GM21576 (cell line): Measurements from ENCODE around the gene ARHGAP20.
"Not testable (repeated sequence)": the region's sequence is repeated elsewhere in the genome, so short reads cannot be mapped to it uniquely, and the experiment has no call there.

Source experiments
- ATAC-seq: cut with Tn5 transposase; IDR thresholded peaks from one replicate; pipeline ENCODE4 v1.9.1; 2021; ENCODE audit warnings: mild to moderate bottlenecking, moderate library complexity; ENCODE audit not compliant: unreplicated experiment

ARHGAP20 gene

DNA sequence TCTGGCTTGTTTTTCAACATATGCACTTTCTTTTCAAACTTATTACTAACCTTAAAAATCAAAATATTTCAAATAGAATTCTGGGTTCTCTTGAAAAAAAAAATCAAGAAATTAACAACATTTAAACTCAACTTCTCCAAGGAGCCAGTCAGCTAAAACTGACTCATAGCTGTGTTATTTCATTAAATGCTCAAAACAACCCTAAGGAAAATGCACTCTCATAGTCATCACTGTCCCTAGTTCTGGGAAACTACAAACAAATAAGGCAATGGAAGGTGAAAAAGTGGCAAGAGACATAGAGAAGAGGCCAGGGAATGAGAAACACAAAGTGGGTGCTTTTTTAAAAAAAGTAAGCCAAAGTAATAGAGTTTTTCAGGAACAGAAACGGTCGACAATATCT is 4.1 kb upstream of the ARHGAP20 start:
- ATAC-seq = no peak

DNA sequence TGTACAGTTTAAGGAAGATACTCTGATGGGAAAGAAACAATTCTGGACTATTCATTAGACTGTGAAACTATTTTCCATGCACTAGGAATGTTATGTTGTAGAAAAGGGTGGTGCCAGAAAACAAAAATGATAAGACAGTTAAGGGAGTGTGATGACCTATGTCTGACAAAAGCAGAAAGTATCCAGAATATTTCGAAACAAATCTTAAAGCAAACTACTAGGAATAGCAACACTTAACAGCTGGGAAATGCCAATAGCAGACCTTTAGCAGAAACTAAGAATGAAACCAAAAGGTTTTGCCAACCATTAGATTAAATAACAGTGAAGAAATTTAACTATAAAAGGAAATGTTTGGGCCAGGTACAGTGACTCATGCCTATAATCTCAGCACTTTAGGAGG is 3.3 kb upstream of the ARHGAP20 start:
- ATAC-seq = no peak

DNA sequence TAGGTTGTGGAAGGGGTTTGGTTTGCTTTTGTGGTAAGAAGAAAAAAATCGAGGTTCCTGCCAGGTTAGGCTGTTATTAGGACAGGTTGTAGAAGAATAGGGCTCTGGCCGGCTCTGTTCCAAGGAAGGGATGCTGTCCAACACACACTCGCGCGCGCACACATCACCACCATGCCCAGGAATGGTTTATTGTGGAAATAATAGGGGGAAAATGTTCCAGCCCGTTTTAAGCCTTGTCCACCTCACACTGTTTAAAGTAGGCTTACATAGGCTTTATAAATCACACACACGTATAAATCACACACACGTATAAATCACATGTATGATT is 1.2 kb upstream of the ARHGAP20 start:
- ATAC-seq = no peak

DNA sequence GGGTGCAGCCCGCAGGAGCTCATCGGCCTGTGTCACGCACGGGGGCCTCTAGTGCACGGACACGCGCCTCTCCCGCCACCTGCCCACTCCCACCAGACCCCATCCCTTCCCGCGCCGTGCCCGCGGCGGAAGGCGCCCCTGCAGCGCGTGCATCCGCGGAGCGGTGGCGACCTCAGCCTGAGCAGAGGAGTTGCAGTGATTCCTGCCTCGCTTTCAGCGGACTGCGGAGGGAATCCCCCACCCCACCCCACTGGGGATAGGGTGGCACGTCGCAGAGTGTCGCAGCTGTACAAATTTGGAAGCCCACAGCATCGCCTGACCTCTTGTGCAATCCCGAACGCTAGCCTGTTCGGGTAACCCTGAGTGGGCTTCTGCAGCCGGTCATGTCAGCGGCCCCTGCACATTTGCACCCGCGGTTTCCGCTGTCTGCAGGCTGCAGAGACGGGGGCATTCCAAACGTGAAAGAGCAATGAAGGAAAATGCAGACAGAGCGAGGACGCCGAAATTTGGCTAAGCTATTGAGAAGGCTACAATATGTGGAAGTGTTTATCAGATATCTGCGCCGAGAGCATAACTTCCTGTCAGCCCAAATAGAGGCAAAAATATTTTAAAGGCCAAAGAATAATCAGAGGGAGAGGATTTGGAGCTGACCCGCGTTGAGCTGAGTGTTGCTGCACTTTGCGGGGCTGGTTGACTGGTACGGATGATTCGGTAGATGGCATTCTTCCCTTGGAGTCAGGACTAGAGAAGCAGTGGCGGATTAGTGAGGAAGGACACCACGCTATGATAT is 617 bp upstream of the ARHGAP20 start:
- ATAC-seq = peak; percentile 25

DNA sequence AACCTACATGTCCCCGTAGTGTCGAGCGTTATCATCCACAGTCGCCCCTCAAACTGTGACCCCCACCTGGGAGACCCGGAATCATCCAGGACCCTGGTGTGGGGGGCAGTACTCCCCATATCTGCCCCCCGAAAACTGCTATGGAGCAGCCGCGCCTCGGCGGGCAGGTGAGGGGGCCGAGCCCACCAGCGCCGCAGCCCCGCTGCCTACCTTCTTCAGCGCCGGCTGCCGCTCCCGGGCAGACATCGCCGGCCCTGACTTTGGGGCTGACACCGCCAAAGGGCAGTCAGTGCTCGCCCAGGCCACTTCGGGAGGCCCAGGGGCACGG is 825 bp downstream of the ARHGAP20 start:
- ATAC-seq = no peak

DNA sequence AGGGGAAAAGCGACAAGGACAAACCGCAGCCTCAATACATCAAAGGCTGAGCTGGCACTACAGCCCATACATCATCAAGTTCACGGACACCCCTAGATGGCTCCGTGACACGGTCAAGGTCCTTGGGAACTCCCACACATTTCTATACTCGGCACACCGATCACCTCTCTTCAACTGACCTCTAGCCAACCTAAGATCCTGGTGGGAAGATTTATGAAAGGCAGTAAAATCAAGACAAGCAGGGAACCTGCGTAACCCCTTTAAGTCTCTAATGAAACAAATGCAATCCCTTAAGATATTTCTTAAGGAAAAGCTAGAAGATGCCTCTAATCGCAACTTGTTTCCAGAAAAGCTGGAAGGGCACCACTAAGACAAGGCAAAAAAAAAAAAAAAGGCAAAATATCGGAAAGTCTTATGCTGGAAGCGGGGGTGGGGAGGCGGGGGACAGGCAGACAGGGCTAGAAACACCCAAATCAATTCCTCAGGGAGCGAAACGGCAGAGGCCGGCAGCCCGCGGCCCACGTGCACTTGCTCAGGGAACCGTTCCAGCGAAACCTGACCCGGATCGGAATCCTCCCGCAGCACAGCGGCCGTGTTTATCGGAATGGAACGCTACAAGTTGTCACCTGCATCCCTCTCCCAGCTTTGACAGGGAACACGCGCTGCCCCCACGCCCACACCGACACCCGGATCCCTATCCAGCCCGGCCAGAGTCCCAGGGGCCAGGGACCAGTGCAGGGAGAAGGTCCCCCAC is 1.4 kb downstream of the ARHGAP20 start:
- ATAC-seq = no peak

DNA sequence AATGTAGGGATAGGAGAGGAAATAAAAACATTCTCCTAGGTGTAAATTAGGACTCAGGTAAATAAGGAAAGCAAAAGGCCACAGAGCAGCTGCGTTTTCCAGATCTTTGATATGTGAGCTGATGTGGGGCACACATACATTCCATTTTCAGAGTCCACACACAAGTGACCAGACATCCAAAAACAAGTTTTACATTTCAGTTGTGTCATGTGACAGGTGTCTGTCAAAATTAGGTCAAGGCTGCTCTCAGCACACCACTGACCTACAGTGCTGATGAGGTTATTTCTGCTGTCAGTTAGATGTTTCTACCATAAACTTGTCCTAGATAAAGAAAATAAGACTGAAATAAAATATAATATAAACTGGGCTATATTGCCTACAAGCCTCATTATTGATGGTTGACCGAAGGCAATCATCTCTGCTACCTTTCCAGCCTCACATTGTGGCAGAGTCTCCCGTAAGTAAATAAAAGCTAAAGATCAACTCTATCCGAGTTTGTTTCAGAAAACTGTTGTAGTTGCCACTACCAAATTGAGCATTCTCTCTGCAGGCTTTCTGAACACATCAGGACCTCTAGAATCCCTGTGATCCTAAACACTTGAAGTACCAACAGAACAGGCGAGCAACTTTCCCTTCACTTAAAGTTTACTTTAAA is 7.9 kb downstream of the ARHGAP20 start:
- no peak for ATAC-seq

DNA sequence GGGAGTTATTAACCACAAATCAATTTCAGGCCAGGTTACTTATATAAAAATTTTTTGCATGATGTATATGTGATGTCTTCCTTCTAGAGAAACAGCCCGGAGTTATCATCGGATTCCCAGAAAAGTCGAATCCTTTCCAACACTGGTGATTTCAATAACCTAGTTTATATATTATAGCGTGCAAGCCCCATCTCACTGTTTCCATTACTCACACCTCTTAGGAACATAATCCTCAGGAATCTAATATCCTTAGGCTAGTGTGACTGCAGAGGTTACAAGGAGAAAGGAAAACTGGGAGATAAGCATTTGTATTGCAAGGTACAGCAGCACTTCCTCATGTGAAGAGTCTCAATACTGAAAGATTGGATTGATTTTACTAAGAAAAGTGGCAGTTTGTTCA is 20.3 kb downstream of the ARHGAP20 start:
- no peak for ATAC-seq

DNA sequence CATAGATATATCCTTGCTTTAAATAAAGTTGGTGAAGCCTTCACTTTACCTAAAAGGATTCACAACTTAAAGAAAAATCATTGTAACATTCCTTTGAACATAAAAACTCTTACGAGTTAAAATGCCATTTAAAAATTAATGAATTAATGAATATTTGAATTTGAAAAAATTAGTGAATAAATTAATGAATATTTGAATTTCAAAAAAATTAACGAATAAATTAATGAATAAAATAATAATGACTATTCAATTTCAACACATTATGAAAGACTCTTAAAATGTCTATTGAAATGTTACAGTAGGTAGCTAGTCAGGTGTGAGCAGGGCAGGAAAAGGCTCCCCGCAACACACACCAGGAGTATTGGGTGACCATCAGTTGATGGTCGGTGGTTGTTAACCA is 22.9 kb downstream of the ARHGAP20 start:
- no peak for ATAC-seq

DNA sequence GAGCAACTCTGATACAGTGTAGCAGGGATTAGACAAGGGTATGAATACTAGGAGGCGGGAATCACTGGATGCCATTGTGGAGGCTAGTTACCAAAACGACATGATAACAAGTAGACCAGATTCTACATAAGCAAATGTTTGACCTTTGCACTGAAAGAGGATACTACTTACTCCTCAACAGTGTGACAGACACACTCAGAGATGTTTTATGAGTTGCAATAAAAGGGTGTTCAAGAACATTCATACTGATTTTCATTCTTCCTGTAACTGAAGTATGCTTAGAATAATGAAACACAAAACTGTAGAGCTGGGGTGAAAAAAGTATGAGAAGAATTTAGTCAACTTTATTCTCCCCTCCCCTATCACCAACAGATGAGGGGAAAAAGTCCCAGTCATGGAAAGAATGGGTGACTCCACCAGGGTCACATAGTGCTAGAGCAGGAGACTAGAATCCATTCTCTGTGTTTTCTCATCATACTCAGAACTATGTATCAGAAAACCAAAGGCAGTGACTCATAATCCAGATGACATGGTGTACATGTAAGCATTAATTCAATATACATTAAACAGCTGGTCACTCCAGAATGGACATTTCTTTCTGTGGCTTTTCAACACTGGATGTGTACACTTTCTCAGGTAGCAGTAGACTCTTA is 32.8 kb downstream of the ARHGAP20 start:
- ATAC-seq = no peak

DNA sequence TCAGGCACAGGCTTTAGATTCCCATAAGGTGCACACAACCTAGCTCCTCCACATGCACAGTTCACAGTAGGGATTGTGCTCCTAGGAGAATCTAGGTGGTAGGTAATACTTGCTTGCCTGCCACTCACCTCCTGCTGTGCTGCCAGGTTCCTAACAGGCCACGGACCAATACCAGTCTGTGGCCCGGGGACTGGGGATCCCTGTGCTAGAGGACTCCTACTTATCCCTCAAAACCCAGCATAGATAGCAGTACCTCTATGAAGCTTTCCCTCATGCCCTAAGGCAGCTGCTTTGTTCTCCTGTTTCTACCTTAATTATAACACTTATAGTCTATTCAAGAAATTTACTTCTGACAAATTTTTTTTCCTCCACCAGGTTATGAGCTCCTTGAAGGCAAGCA is 36.7 kb downstream of the ARHGAP20 start:
- no peak for ATAC-seq

DNA sequence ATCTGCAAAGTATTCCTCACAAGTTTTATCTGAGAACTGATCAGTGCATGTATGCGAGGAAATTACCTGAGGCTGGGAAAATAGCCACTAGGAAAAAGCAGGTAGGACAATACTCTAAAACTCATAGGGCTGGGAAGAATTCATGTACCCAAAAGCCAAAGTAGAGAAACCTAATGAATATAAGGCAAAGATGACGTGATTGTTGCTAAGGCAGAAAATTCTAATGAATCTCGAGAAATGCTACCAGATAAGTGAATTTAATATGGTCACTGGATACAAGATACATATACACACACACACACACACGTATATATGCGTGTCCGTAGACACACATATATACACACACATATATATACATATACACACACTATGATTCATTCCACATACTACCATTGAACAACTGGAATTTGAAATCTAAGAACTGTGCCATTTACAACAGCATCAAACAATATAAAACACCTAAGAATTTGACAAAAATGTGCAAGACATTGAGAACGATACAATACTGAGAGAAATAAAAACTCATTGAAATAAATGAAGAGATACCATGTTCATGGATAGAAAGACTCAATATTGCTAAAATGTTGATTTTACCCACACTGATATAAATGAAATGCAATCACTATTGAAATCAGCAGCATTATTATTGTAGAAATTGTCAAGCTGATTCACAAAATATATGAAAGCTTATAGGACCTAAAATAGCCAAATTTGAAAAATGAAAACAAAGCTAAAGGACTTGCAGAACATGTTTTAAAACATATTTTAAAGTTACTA is 46.4 kb downstream of the ARHGAP20 start:
- ATAC-seq = no peak

DNA sequence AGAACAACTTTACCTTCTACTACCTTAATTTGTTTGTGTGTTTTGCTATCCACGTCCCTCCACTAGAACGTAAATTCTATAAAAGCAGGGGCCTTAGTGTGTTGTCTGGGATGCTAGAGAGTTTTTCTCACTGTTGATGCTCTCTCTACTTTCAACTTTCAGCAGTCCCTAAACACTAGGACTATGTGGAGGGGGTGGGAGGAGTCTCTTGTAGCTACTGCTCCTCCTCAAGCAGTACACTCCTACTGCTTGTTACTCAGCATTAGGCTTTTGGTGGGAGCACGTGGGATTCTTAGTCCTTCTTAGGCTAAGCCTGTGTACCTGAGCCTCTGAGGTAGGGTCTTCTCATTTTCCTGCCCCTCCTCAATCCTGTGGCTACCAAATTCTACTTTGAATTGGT is 56.3 kb downstream of the ARHGAP20 start:
- no peak for ATAC-seq

DNA sequence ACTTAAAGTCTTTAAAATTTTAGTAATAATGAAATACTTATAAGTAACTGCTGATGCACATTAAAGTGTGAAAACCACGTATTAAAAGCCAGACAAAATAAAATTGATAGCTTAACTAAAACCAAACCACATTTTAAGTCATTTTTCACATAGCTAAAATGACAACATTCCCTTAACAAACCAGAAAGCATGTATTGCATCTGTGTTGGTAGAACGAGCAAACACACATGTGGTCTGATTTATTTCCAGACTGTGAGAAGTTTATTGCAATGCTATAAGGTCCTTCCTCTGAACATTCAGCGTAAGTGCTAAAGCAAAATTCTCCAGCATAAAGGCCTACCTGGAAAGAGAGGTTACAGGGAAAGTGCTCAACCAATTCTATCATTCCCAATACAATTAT is 57.8 kb downstream of the ARHGAP20 start:
- ATAC-seq = no peak

DNA sequence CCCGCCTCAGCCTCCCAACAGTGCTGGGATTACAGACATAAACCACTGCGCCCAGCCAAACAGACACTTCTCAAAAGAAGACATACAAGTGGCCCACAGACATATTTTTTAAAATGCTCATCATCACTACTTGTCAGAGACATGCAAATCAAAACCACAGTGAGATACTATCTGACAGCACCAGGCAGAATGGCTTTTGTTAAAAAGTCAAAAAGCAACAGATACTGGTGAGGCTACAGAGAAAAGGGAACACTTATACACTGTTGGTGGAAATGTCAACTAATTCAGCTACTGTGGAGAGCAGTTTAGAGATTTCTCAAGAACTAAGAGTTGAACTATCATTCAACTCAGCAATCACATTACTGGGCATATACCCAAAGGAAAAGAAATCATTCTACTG is 67.0 kb downstream of the ARHGAP20 start:
- ATAC-seq = no peak

DNA sequence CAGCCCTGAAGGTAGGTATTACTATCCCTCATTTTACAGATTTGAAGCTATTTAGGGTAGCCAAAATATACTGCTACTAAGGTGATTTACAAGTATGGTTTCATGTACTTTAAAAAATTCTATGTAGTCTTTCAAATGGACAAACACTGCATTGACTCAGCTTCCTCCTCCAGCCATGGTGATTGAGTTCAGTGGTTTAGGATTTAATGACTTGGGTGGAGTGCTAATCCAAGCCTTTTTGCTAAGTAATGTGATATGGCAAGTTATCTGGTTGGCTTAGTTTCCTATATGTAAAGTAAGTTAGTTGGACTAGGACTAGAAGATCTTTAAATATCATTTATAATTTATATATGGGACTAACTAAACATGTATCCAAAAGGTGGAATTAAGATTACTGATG is 77.9 kb downstream of the ARHGAP20 start:
- ATAC-seq = no peak

DNA sequence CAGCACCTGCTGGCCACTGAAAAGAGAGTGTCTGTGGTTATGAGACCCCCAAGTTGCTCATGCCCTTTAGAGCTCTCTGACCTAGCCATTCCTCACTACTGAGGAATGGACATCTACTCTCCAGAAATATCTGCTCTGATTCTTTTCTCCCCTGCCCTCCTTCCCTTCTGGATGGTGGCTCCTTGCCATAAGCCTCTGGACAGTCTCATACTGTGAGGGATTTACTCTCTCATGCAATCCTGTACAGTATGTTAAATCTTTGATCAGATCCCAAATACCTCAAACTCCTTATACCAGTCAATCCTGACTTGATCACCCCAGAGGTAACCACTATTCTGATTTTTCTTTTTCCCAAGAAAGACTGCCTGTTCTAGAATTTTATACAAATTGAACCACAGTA is 80.7 kb downstream of the ARHGAP20 start:
- ATAC-seq = no peak

DNA sequence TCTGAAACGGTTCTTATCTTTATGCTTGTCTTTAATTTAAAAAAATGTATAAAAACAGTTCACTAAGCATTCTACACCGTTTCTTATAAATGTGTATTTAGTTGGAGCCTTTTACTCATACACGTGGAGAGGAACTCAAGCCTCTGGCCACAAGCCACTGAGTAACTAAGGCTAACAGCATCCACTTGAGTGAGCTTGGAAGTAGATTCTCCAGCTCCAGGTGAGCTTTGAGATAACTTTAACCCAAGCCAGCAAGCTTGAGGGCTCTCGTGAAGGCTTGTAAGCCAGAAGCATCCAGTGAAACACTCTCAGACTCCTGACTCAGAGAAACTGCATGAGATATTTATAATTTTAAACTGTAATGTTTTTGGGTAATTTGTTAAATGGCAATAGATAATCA is 82.6 kb downstream of the ARHGAP20 start:
- ATAC-seq = no peak

DNA sequence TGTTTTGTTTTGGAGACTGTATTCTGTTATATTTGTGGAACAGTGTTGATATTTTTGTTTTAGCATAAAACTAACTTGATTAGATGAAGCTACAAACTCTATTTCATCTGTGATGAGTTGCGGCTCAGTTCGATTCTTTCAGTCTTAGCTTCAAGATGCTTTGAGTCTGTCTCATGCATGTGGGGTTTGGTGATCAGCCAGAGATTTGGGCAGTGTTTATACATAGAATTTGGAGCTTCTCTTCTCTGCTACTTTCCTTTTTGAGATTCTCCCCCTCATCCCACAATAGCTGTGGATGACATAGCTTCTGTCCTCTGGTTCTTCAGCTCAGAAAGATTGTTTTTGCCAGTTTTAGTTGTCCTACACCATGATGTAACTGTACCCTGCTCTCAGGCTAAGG is 90.4 kb downstream of the ARHGAP20 start:
- ATAC-seq = no peak

DNA sequence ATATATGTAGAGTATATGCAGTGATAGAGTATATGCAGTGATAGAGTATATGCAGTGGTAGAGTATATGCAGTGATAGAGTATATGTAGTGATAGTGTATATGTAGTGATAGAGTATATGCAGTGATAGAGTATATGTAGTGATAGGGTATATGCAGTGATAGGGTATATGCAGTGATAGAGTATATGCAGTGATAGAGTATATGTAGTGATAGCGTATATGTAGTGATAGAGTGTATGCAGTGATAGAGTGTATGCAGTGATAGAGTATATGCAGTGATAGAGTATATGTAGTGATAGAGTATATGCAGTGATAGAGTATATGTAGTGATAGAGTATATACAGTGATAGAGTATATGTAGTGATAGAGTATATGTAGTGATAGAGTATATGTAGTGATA is 92.9 kb downstream of the ARHGAP20 start:
- ATAC-seq = not testable (repeated sequence)

DNA sequence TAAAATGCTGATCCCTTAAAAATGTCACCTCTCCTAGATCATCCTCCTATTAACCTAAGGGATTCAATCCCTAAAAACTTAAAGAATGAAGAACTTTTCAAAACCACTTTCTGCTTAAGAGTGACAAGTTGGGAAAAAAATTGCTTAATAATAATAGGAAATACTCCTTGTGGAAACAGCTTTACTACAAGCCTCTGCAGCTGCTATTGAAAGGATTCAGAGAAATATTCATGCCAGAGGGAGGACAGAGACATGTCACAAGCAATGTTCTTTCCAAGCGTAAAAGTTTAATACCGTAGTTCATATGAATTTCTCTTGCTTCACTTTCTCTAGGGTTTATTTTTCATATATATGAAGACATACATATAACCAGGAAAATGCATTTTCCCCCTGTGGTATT is 98.2 kb downstream of the ARHGAP20 start:
- ATAC-seq = no peak
